Activated T-helper 17 cell treated with anti-CD3 and anti-CD28 coated beads, Interleukin-2, amount 50 U/mL, for 72 hours (primary cell): Measurements from ENCODE around the gene GREM1. TPM values are rescaled to one million over a fixed set of nuclear protein-coding genes. Genes with fewer than 3 reads are reported as not detected.

Experiments used
- ATAC-seq: fragments of 150-1000 bp; cut with Tn5 transposase; replicated peaks from 2 replicates; pipeline ENCODE4 v1.10.0; 2021; ENCODE audit warnings: mild to moderate bottlenecking, moderate library complexity
- H3K27ac Mint-ChIP-seq: one replicate; pipeline ENCODE4 v1.8.0; 2022; ENCODE audit warnings: mixed read lengths
- H3K27me3 Mint-ChIP-seq: one replicate; pipeline ENCODE4 v1.8.0; 2022; ENCODE audit warnings: mixed read lengths
- H3K36me3 Mint-ChIP-seq: one replicate; pipeline ENCODE4 v1.8.0; 2022; ENCODE audit warnings: low read depth, mild to moderate bottlenecking, mixed read lengths
- H3K4me1 Mint-ChIP-seq: one replicate; pipeline ENCODE4 v1.8.0; 2022; ENCODE audit warnings: mixed read lengths
- H3K4me3 Mint-ChIP-seq: one replicate; pipeline ENCODE4 v1.8.0; 2022; ENCODE audit warnings: mild to moderate bottlenecking, mixed read lengths
- H3K9me3 Mint-ChIP-seq: one replicate; pipeline ENCODE4 v1.8.0; 2022; ENCODE audit warnings: mixed read lengths
- total RNA-seq, 2 donors: library from RNA; stranded (reverse); gene quantifications; one replicate each; pipeline ENCODE4 v1.2.3, GENCODE V29; 2022

GREM1 gene
- total RNA-seq, 2 donors from 2014 or later = not detected

GRCh38 chr15:32767236-32767635 lies 49.4 kb downstream of the GREM1 start:
- Mint-ChIP-seq H3K27ac (no peak overlapping the region), H3K36me3 (no peaks in the 10 kb centered on the region), H3K27me3 (no peaks in the 10 kb centered on the region), H3K4me3 (no peak overlapping the region), H3K9me3 (no peaks in the 10 kb centered on the region), H3K4me1 (no peaks in the 10 kb centered on the region)
- no peak for ATAC-seq

- Mint-ChIP-seq H3K27me3 (no peaks in the 10 kb centered on the region), H3K9me3 (no peaks in the 10 kb centered on the region), H3K27ac (no peak overlapping the region), H3K4me1 (no peaks in the 10 kb centered on the region), H3K4me3 (no peak overlapping the region), H3K36me3 (peaks cover 44% of the 10 kb centered on the region)
- no peak for ATAC-seq
Observed at GRCh38 chr15:32774022-32774421, 56.2 kb downstream of the GREM1 start.

- H3K4me1 Mint-ChIP-seq = no peaks in the 10 kb centered on the region
- H3K27me3 Mint-ChIP-seq = no peaks in the 10 kb centered on the region
- H3K36me3 Mint-ChIP-seq = peaks cover 44% of the 10 kb centered on the region
- no peaks in the 10 kb centered on the region for H3K9me3 Mint-ChIP-seq
- no peak overlapping the region for H3K27ac Mint-ChIP-seq
- H3K4me3 Mint-ChIP-seq = no peak overlapping the region
- no peak for ATAC-seq
Observed at GRCh38 chr15:32775103-32775502, 57.3 kb downstream of the GREM1 start.

GRCh38 chr15:32778391-32779176 lies 60.8 kb downstream of the GREM1 start:
- Mint-ChIP-seq H3K27ac (no peak overlapping the region), H3K4me3 (no peak overlapping the region), H3K36me3 (peaks cover 40% of the 10 kb centered on the region), H3K4me1 (no peaks in the 10 kb centered on the region), H3K27me3 (peaks cover 3% of the 10 kb centered on the region), H3K9me3 (peaks cover 4% of the 10 kb centered on the region)
- no peak for ATAC-seq

GRCh38 chr15:32781781-32782180 lies 64.0 kb downstream of the GREM1 start:
- Mint-ChIP-seq H3K36me3 (peaks cover 10% of the 10 kb centered on the region), H3K27me3 (peaks cover 3% of the 10 kb centered on the region), H3K9me3 (peaks cover 4% of the 10 kb centered on the region), H3K27ac (no peak overlapping the region), H3K4me3 (no peak overlapping the region), H3K4me1 (no peaks in the 10 kb centered on the region)
- no peak for ATAC-seq

GRCh38 chr15:32784581-32784980 lies 66.8 kb downstream of the GREM1 start:
- ATAC-seq = no peak
- peaks cover 3% of the 10 kb centered on the region for H3K27me3 Mint-ChIP-seq

GRCh38 chr15:32786906-32787305 lies 69.1 kb downstream of the GREM1 start:
- Mint-ChIP-seq H3K36me3 (peaks cover 6% of the 10 kb centered on the region), H3K27ac (no peak overlapping the region), H3K9me3 (peaks cover 1% of the 10 kb centered on the region), H3K4me3 (no peak overlapping the region), H3K4me1 (no peaks in the 10 kb centered on the region), H3K27me3 (peaks cover under 1% of the 10 kb centered on the region)
- ATAC-seq = no peak

More at GRCh38 chr15:32784581-32784980, 66.8 kb downstream of the GREM1 start:
- Mint-ChIP-seq H3K27ac (no peak overlapping the region), H3K36me3 (peaks cover 13% of the 10 kb centered on the region), H3K4me1 (no peaks in the 10 kb centered on the region), H3K9me3 (peaks cover 4% of the 10 kb centered on the region), H3K4me3 (no peak overlapping the region)

- no peaks in the 10 kb centered on the region for H3K4me1 Mint-ChIP-seq
- ATAC-seq = no peak
- H3K9me3 Mint-ChIP-seq = no peaks in the 10 kb centered on the region
- no peak overlapping the region for H3K27ac Mint-ChIP-seq
- H3K4me3 Mint-ChIP-seq = no peak overlapping the region
- peaks cover 5% of the 10 kb centered on the region for H3K36me3 Mint-ChIP-seq
- no peaks in the 10 kb centered on the region for H3K27me3 Mint-ChIP-seq
Observed at GRCh38 chr15:32787949-32788348, 70.1 kb downstream of the GREM1 start.

GRCh38 chr15:32790352-32790999 lies 72.7 kb downstream of the GREM1 start:
- no peak overlapping the region for H3K4me3 Mint-ChIP-seq
- H3K27me3 Mint-ChIP-seq = no peaks in the 10 kb centered on the region
- H3K36me3 Mint-ChIP-seq = peaks cover 5% of the 10 kb centered on the region
- H3K9me3 Mint-ChIP-seq = no peaks in the 10 kb centered on the region
- no peak for ATAC-seq
- H3K4me1 Mint-ChIP-seq = no peaks in the 10 kb centered on the region
- H3K27ac Mint-ChIP-seq = no peak overlapping the region

GRCh38 chr15:32792436-32792835 lies 74.6 kb downstream of the GREM1 start:
- H3K27ac Mint-ChIP-seq = no peak overlapping the region
- H3K27me3 Mint-ChIP-seq = no peaks in the 10 kb centered on the region
- no peak overlapping the region for H3K4me3 Mint-ChIP-seq
- peaks cover 5% of the 10 kb centered on the region for H3K36me3 Mint-ChIP-seq
- no peak for ATAC-seq
- H3K4me1 Mint-ChIP-seq = no peaks in the 10 kb centered on the region
- no peaks in the 10 kb centered on the region for H3K9me3 Mint-ChIP-seq

Other genes with a start within 250 kb of the GREM1 start
- gene GOLGA8N, start 124.5 kb upstream of the GREM1 start, total RNA-seq = 1 to 10 TPM; 2.7 to 6.3 TPM
- 100 to 1,000 TPM; 106 to 114 TPM for gene ARHGAP11A, start 102.5 kb upstream of the GREM1 start, total RNA-seq
- 1 to 10 TPM; 2.9 to 3.5 TPM for gene SCG5, start 76.3 kb upstream of the GREM1 start, total RNA-seq